ENCODE results near the gene MTHFD1. TPM values are rescaled to one million over a fixed set of nuclear protein-coding genes. Genes with fewer than 3 reads are reported as not detected.
A peak's percentile ranks its signal among the peaks of the same experiment; 100 is the strongest.

Gene MTHFD1
- total RNA-seq, 2 experiments from 2014 or later, result 237 to 241 TPM

DNA sequence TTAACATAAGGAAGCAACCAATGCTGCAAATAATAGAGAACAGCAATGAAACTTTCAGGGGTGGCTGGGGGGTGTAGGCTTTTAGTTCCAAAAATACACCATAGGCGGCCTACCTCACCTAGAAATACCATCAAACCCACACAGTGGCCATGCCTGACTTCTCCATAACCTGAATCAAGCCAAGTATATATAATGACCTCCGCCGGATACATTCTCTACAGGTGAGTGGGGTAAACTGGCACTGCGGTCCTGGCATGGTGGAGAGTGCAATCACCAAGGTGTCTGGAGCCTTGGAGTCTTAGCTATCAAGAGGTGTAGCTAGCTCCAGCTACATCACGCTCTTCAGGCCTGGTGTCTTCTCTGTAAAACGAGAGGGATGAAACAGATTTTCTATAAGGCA, 114.3 kb downstream of the MTHFD1 start:
- POLR2A ChIA-PET, result interaction anchor here (0.8 to 3.4 kb wide), 12 partner anchors 12 to 398 kb away, joined by 3 to 19 read pairs (median 4); partner anchors contain the start of genes HSPA2 and MTHFD1
- Mint-ChIP-seq H3K27ac (peak overlapping the region; percentile 97), H3K27me3 (no peaks in the 10 kb centered on the region), H3K4me3 (peak overlapping the region; percentile 79), H3K4me1 (ENCODE audit: low read depth) (peaks cover 26% of the 10 kb centered on the region), H3K9me3 (no peaks in the 10 kb centered on the region), H3K36me3 (ENCODE audit: low read depth) (peaks cover 62% of the 10 kb centered on the region)
- TF ChIP-seq, protein P1, sequence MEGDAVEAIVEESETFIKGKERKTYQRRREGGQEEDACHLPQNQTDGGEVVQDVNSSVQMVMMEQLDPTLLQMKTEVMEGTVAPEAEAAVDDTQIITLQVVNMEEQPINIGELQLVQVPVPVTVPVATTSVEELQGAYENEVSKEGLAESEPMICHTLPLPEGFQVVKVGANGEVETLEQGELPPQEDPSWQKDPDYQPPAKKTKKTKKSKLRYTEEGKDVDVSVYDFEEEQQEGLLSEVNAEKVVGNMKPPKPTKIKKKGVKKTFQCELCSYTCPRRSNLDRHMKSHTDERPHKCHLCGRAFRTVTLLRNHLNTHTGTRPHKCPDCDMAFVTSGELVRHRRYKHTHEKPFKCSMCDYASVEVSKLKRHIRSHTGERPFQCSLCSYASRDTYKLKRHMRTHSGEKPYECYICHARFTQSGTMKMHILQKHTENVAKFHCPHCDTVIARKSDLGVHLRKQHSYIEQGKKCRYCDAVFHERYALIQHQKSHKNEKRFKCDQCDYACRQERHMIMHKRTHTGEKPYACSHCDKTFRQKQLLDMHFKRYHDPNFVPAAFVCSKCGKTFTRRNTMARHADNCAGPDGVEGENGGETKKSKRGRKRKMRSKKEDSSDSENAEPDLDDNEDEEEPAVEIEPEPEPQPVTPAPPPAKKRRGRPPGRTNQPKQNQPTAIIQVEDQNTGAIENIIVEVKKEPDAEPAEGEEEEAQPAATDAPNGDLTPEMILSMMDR (IDR thresholded peaks at IDR 0.05), result no peak
- CTCF ChIA-PET, result interaction anchor here (1.0 to 3.1 kb wide), 5 partner anchors 9 to 134 kb away, joined by 3 to 23 read pairs (median 4); no protein-coding TSS in a partner anchor
- DNase-seq (peak; percentile 35), ATAC-seq (no peak)
- intact Hi-C loops (cut with micrococcal nuclease), result no loop called here

DNA sequence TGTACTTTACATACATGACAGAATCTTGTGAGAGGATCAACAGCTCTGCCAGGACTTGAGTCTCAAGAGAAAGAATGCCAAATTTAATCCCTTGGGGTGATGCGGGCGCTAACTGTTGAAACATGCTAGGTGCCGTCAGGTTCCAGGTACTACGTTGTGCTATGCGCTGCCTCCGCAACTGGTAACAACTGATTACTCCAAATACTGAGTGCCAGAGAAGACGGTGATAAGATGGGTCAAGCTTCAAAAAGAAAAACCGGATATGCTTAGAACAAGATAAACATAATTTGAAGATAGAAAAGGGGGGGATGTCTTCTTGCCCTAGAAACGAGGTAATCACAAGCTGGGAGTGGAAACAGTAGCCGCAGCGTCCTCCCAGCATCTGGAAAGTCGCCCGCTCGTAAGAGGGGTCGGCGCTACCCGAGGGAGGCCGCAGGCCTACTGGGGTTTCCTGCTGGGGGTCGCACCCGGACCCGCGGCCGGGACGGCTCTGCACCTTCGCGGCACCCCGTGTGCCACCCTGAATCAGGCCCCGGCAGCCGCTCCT, 114.8 kb downstream of the MTHFD1 start:
- no peaks in the 10 kb centered on the region for H3K9me3 Mint-ChIP-seq
- peaks cover 61% of the 10 kb centered on the region for H3K36me3 Mint-ChIP-seq (ENCODE audit: low read depth)
- ATAC-seq, result no peak
- peak; percentile 41 for DNase-seq
- intact Hi-C loops (cut with micrococcal nuclease), result no loop called here
- TF ChIP-seq, protein P1 (IDR thresholded peaks at IDR 0.05), result no peak
- H3K27ac Mint-ChIP-seq, result peak overlapping the region; percentile 97
- H3K27me3 Mint-ChIP-seq, result no peaks in the 10 kb centered on the region
- ChIA-PET POLR2A (interaction anchor here (0.8 to 3.4 kb wide), 14 partner anchors 8 to 398 kb away, joined by 3 to 19 read pairs (median 4); partner anchors contain the start of genes AKAP5, HSPA2 and MTHFD1), CTCF (interaction anchor here (1.0 to 3.1 kb wide), 5 partner anchors 8 to 134 kb away, joined by 3 to 23 read pairs (median 4); no protein-coding TSS in a partner anchor)
- H3K4me1 Mint-ChIP-seq (ENCODE audit: low read depth), result peaks cover 26% of the 10 kb centered on the region
- peak overlapping the region; percentile 79 for H3K4me3 Mint-ChIP-seq

- Mint-ChIP-seq H3K4me1 (ENCODE audit: low read depth) (peaks cover 31% of the 10 kb centered on the region), H3K27me3 (no peaks in the 10 kb centered on the region), H3K36me3 (ENCODE audit: low read depth) (peaks cover 63% of the 10 kb centered on the region), H3K27ac (peak within 1 kb of the TSS; percentile 99), H3K9me3 (no peaks in the 10 kb centered on the region), H3K4me3 (peak within 1 kb of the TSS; percentile 79)
- TF ChIP-seq, protein P1 (IDR thresholded peaks at IDR 0.05), result no peak
- DNase-seq (peak; percentile 97), ATAC-seq (peak; percentile 64)
- CTCF ChIA-PET, result interaction anchor here (1.0 to 3.1 kb wide), 2 partner anchors 7 to 74 kb away, joined by 4 to 23 read pairs; no protein-coding TSS in a partner anchor
- intact Hi-C loops (cut with micrococcal nuclease), result no loop called here
- POLR2A ChIA-PET, result interaction anchor here (0.7 to 3.4 kb wide), 15 partner anchors 8 to 165 kb away, joined by 3 to 19 read pairs (median 6); partner anchors contain the start of genes AKAP5, HSPA2 and MTHFD1
These were observed 115.5 kb downstream of the MTHFD1 start, which contains the start of gene ZBTB25 for GRCh38 chr14:64503434-64504309. Gene ZBTB25, minus strand, starts transcription at chr14:64503838. Its CDS starts 13,305 bp downstream, at chr14:64490533.

DNA sequence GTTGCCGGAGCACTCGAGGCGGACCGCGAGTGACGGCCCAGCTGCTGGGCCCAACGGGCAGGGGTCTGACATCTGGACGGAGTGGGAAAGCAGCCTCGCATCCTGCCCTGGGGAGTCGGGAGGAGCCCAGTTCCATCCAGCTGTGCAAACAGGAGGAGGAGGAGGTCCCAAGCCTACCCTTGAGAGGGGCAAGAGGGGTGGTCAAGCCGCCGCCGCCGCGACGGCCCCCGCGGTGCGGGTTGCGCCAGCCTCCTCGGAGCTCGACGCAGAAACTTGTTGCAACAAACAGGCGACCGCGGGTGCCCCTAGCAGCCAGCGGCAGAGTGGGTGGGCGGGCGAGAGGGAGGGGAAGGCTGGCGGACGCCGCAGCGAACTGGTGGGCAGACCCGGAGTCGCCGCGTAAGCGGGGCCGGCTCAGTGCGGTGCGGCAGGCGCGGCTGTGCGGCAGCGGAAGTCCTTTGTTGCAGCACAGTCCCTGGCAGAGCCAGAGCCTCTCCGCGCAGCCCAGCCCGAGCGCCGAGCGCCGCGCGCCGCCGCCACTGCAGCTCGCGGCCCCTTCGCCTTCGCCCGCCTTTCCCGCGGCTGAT, 116.2 kb downstream of the MTHFD1 start, which contains the start of gene ZBTB1:
ZBTB1 (plus strand) TSS at position 461 of the 587 bp plus-strand sequence. CDS start 16,735 bp downstream, outside the sequence.
- Mint-ChIP-seq H3K27me3 (no peaks in the 10 kb centered on the region), H3K4me3 (peak within 1 kb of the TSS; percentile 79), H3K4me1 (ENCODE audit: low read depth) (peaks cover 33% of the 10 kb centered on the region), H3K36me3 (ENCODE audit: low read depth) (peaks cover 62% of the 10 kb centered on the region), H3K27ac (peak within 1 kb of the TSS; percentile 99), H3K9me3 (no peaks in the 10 kb centered on the region)
- peak; percentile 50 for ATAC-seq
- peak; percentile 94 for DNase-seq
- POLR2A ChIA-PET, result interaction anchor here (0.6 to 3.4 kb wide), 14 partner anchors 9 to 133 kb away, joined by 3 to 19 read pairs (median 6); partner anchors contain the start of genes AKAP5 and HSPA2
- TF ChIP-seq, protein P1 (IDR thresholded peaks at IDR 0.05), result no peak
- CTCF ChIA-PET, result interaction anchor here (0.6 to 1.4 kb wide), 2 partner anchors 35 to 75 kb away, joined by 3 to 4 read pairs; no protein-coding TSS in a partner anchor
- intact Hi-C loops (cut with micrococcal nuclease), result no loop called here
